Dermis blood vessel endothelial cell (primary cell): ENCODE measurements around the gene TTC13. TPM values are rescaled to one million over a fixed set of nuclear protein-coding genes. Genes with fewer than 3 reads are reported as not detected.

Source experiments
- DNase-seq: peaks from one replicate; pipeline ENCODE4 v3.0.0; 2010
- total RNA-seq: library from RNA; depleted of rRNA; stranded (reverse); fragments of >200 nt; gene quantifications from 2 replicates; pipeline ENCODE4 v1.2.3, GENCODE V29; 2014

Gene TTC13
- total RNA-seq, 1 donor from 2014 or later, result 37.8 TPM

DNA sequence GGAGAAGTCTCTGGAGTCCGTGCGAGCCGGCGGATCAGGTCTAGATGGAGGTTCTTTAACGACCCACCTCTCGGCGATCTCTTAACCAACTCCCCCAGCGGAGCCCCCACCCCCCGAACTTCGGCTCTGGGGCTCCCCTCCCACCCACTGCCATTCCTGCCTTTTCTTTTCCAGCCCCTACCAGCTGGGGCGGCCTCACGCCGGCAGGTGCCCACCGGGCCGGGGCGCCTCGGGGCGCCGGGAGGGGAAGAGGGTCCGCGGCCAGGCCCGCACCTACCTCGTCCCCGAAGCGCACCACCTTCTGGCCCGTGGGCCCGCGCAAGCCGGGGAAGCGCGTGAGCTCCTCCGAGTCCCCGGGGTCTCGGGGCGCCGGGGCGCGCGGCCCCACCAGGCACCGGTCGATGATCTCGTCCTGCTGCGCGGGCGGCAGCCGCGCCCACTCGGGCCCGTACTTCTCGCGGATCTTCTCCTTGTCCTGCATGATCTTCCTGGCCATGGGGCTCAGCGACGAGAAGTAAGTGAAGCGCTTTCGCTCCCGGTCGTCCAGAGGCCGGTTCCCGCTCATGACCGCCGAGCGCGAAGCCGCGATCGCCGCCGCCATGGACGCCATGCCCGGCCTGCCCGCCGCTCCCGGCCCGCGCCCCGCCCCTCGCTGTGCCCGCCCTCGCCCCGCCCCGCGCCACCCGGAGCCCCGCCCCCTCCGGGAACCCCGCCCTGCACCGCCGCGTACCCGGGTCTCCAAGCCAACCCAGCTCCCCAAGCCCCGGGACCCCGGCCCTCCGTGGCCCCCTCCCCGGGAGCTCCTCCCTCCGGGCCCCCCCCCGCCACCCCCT is 110.5 kb downstream of the TTC13 start, which contains the start of gene C1orf198:
Gene C1orf198 (minus strand): TSS at position 619 of the 833 bp plus-strand sequence. CDS start 9 bp downstream, at position 610.
- DNase-seq, result peak; percentile 71

DNA sequence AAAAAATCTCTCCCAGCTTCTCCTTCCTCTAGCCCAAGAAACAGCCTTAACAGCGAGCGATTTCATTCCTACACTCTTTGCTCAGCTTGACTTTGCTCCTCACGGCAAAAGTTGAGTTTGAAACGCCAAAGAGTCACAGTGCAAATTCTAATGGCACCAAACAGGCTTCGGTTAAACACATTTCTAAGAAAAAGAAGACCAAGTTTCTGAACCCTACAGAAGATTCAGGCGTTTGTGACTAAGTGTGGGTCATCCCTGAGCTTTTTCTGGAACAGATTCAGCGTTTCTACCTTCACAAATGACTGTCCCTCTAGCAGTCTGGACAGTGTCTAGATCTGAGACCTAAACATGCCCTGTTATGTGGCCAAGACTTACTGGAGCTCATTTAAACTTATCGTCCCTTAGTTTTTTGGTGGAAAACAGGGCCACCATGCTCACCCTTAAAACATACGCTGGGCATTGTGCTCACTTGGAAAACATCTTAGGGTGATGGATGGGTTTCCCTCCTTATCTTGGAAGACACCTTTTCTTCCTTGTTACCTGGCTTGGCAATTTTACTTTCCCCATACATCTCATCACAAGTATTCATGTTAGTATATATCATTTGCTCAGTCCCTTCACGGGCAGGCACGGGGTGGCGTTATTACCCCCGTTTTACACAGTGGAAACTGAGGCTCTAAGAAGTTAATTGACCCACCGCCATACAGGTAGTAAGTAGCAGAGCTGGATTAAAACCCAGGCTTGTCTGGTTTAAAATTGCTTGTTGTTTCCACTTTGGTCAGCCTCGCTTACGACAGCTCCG is 111.4 kb downstream of the TTC13 start:
- peak; percentile 44 for DNase-seq

DNA sequence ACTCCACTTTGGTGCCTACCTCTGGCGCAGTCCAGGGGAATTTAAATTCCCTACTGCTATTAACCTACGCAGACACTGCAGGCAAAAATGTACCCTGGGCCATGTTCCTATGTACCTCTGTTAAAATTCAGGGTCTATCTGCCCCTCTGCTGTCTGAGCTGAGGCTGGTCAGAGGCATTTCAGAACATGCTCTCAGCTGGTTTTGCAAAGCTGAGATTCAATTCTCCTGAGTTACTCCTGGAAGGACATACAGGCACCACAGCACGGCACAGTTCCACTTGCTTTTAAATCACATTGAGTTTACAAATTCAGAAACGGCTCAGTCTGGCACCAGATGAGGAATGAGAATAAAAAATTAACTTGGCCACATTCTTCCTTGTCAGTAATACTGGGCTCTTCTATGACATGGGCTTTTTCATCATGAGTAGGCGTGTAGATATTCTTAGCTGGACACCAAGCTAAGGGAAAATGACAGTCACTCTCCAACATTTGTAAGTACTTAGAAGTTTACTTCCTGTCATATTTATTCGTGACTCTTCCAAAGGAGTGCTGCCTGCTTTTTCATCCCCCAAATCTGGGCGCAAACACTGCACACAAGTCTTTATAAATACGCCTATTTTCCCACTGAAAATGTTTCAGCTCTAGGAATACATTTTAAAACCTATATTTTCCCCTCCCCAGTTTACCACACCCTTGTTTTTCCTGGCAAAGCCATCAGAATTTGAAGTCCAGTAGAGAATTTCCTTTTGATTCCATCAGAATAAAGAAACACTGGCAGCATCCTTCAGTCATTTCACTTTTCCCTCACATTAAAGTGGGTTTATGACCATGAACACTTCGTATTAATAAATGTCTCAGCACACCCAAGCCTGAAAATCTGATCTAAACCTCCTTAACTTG is 112.2 kb downstream of the TTC13 start:
- peak; percentile 28 for DNase-seq

DNA sequence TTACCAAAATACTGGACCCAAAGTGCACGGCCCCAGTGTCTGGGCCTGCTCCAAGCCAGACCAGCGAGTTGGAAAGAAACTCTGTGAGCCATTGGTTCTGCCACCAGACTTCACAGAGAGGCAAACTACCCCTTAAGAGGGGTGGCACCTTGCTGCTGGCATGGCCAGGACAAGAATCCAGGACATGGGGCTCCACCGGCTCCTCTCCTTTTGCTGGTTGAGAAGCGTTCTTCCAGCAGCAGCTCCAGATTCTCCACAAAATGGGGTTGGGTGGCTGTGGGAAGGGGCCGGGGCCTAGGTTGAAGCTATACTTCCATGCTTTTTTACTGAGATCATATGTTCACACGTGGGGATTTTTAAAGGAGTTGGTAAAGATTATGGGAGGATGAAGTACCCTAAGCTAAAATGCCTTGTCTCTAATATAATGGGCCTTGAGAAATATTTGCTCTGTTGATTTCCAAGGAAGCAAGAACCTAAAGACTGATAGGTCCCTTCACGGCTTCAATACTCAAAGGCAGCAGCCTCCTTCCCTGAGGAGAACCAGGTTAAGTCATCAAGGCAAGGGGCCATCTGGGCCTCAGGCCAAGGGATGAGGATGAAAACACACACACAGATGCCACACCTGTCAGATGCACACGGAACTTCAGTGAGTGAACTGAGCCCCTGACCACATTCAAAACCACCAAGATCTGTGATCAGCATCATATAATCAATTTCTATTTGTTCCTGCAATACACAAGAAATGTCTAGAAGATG is 113.4 kb downstream of the TTC13 start:
- no peak for DNase-seq

DNA sequence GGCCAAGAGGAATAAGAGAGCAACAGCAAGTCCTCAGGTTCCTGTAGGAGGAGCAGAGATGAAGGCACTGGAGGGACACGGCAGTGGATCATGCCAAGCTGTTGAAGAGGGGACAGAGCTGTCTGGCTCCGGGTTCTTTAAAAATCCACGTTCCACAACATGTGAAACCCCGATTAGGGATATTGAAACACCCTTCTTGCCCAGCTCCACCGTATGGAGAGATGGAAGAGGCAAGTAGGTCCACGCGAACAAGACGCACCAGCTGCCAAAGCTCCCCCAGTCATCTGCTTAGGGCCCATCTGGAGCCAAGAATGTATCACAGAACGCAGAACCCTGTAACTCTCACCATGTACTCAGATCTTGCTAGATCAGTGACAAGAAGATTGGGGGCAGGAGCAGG is 114.2 kb downstream of the TTC13 start:
- DNase-seq, result no peak

DNA sequence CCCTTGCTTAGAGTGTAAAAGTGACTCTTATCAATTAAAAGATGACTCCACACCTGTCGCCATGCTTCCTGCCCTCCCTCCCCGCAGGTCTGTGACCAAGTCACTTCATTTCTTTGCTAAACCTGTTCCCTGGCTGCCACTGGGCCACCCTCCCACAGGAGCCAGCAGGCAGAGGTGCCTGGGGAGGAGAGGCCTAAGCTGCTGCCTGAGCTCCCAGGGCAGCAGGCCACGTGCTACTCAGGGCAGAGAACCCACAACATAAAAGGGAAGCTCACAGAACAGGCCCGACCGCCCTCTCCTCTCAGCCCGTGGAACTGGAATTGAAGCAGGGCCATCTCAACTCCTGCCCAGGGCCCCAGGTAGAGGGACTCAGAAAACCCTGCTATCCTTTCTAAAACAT is 115.2 kb downstream of the TTC13 start:
- DNase-seq, result no peak

DNA sequence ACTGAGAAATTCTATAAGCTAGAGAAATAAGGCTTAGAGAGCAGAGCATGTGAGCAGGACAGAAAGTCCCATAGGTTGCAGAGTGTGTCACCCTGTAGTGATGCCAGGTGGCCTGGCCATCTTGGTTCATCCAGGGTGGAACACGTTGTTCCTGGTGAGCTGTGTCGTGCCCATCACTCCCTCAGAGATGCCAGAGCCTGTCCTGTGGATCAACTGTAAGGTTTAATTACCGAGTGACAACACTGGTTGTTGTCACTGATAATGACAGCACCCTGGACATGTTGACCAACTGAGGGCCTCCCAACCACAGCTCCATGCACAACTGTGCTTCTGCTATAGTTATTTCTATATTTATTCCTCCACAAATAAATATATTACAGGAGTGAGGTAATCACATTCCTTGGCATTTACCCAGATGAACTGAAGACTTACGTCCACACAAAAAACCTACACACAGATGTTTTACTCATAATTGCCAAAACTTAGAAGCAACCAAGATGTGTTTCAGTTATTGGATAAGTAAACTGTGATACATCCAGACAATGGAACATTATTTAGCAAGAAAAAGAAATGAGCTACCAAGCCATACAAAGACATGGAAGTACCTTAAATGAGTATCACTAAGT is 116.6 kb downstream of the TTC13 start:
- no peak for DNase-seq

DNA sequence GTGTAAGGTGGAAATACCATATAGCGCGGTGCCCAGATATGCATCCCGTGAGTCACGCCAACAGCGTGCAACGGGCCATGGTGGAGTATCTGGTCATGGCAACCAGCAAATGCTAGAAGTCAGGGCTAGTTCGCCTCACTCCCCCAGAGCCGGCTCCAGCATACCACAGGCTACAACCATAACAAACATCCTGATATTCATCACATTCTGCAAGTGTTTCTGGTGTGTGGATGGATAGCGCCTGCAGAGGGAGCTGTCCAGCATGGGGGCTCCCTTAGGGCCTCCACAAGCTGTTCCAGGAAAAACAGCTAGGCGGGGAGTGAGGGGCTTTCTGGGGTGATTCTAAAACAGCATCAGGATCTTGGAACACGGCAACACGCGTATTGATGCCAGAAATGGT is 117.2 kb downstream of the TTC13 start:
- DNase-seq, result no peak

DNA sequence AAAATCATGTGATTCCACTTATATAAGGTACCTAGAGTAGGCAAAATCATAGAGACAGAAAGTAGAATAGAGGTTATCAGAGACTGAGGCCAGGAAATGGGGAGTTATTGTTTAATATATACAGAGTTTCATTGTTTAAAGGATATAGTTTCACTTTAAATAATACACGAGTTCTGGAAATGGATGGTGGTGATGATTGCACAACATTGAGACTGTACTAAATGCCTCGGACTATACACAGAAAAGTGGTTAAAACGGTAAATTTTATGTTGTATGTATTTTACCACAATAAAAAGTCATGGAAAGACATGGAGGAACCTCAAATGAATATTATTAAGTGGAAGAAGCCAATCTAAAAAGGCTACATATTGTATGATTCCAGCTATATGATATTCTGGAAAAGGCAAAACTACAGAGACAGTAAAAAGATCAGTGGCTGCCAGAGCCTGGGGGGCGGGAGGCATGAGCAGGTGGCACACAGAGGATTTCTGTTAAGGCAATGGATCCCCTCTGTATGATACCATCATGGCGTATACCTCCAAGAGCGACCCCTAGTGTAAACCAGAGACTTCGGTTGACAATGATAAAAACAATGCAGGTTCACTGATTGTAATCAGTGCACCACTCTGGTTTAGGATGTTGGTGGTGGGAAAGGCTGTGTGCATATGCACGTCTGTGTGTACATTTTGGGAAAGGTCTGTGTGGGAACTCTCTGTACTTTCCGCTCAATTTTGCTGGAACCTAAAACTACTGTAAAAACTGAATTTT is 117.9 kb downstream of the TTC13 start:
- DNase-seq, result no peak

DNA sequence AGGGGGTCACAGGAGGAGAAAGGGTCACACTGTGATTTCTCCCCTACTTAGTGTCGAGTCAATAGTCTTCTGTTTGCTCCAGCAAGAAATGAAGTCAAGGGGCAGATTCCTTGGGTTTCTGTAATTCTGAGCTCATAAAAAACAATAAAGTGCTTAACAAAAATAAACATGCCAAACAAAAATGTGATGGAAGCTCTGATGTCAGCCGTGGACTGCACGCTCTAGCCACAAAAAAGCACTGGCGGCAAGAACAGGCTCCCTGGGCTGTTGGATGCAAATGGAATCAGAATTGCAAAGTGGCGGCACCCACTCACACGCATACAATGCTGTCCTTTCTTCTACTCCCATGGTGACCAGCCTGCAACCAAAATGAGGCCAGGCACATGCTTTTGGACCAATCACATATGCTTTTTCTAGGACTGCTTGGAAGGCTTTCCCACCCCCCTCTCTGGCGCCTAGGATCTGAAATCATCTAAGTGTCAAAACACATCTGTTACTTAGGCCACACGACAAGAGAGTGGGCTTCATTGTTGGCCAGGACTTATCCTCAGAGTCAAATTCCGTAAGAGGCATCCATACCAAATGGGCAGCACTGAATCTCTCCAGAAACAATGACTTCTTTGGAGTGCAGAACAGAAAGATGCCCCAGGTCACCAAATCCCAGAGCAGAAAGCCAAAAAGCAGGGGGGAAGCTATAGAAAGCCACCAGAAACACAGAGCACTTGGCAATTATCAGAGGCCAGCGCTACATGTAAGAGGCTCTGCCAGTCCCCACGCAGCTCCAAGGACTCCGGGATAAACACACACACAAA is 119.5 kb downstream of the TTC13 start:
- no peak for DNase-seq

DNA sequence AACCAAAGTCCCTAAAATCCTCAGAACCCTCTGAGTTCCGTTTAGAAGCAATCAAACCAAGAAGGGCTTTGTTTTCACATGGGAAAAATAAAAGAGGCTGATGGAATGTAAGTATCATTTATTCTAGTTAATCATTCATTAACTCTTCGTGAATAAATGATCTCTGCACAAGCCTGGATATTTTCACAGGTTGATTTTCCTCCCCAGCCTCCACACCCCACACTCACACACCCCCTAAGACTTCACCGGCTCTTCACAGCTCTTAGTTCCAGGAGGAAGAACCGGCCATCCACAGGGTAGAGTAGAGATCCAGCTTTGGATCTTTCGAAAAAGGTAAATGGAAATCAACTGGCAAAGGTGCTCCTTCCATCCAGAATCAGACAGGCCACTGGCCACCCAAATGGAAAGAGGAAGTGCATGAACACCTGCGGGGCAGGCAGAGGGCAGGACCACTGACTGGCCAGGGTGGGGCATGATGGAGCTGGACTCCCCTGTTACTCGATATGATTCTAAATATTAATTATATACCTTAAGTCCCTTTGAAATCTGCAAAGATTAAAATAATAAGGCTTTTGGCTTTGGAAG is 120.3 kb downstream of the TTC13 start:
- DNase-seq, result no peak

DNA sequence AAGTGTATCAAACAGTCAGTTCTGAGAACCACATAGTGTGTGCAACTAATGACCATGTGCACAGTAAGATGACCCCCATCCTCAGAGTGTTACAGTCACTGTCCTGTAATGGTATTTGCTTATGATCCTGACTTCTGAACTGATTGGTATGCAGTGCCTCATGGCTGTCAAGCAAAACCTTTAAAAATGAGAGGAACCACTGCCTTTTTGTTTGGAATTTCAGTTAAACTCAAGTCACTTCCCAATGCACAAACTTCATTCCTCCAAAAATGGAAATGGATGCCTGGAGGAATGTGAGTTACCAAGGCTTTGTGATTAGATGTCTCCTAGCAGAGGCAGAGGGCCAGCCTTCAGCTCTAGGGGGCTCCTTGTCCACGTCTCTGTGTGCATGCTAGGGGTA is 120.8 kb downstream of the TTC13 start:
- DNase-seq, result no peak

DNA sequence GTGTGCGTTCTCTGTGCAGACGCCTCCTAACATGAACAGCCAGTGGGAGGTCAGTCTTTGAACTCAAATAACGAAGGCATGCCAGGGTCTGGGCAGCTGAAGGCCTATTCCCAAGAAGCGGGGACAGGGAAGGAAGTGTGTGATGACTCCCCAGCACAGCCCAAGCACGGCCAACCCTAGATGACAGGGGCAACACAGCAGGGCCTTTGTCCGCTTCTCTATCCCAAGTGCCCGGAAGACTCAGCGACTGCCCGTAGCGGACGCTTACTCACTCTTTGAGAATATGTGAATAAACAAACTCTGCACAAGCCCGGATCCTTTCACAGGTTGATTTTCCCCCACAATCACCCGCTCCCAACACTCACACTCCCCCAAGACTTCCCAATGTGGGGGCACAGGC is 121.6 kb downstream of the TTC13 start:
- peak; percentile 50 for DNase-seq

Other genes starting within 250 kb of the TTC13 start
- gene CAPN9, start 231.5 kb downstream of the TTC13 start, total RNA-seq, result not detected in 2 replicates
- 20.8 and 22.7 TPM in 2 replicates for gene C1orf198, start 110.3 kb downstream of the TTC13 start, total RNA-seq
- 12.6 and 12.7 TPM in 2 replicates for gene ARV1, start 233 bp upstream of the TTC13 start, total RNA-seq
- 20.5 and 44.2 TPM in 2 replicates for gene FAM89A, start 61.4 kb upstream of the TTC13 start, total RNA-seq
- gene TRIM67, start 183.2 kb upstream of the TTC13 start, total RNA-seq, result not detected in 2 replicates